DOHH2 (cell line): ENCODE results near the gene LPAR1.

Experiments
- EZH2phosphoT487 ChIP-seq: fragments of 200-600 bp; sonication (generic); IDR thresholded peaks from 2 replicates; pipeline ENCODE4 v1.6.1; 2017; ENCODE audit warnings: borderline replicate concordance, mild to moderate bottlenecking, antibody characterized with exemption, low read length, moderate library complexity, mixed read lengths
- TF ChIP-seq, protein P1 (sequence below): fragments of 200-600 bp; sonication (generic); IDR thresholded peaks from one replicate; pipeline ENCODE4 v1.5.1; 2014; ENCODE audit warnings: antibody characterized with exemption, mild to moderate bottlenecking, low read depth, low read length; ENCODE audit not compliant: poor library complexity, severe bottlenecking

DNA sequence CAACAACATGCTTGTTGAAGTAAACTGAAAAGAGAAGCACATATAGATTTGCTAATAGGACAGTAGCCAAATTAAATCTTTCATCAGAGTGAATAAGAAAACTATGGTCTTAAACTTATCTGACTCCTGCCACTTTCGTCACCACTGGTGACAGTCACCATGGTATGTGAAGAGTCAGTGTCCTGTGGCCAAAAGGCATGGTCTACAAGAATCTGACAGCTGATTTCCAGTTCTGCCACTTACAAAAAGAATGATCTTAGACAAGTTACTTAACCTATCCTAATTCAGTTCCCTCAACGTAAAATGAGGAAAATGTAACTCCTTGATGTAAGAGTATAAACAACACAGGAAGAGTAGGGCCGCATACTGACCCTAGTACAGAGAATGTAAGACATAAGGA is 102.0 kb downstream of the LPAR1 start:
- no peak for TF ChIP-seq EZH2phosphoT487
- TF ChIP-seq, protein P1, sequence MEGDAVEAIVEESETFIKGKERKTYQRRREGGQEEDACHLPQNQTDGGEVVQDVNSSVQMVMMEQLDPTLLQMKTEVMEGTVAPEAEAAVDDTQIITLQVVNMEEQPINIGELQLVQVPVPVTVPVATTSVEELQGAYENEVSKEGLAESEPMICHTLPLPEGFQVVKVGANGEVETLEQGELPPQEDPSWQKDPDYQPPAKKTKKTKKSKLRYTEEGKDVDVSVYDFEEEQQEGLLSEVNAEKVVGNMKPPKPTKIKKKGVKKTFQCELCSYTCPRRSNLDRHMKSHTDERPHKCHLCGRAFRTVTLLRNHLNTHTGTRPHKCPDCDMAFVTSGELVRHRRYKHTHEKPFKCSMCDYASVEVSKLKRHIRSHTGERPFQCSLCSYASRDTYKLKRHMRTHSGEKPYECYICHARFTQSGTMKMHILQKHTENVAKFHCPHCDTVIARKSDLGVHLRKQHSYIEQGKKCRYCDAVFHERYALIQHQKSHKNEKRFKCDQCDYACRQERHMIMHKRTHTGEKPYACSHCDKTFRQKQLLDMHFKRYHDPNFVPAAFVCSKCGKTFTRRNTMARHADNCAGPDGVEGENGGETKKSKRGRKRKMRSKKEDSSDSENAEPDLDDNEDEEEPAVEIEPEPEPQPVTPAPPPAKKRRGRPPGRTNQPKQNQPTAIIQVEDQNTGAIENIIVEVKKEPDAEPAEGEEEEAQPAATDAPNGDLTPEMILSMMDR: no peak
